ENCODE data around the gene SORCS3.

Gene SORCS3

DNA sequence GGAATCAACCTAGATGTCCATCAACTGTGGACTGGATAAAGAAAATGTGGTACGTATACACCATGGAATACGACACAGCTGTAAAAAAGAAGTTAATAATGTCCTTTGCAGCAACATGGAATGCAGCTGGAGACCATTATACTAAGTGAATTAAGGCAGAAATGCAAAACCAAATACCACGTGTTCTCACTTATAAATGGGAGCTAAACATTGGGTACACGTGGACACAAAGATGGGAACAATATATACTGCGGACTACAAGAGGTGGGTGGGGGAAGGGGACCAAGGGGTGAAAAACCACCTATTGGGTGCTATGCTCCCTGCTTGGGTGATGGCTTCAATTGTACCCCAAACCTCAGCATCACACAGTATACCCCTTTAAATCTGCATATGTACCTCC lies 385.5 kb downstream of the SORCS3 start:
- DNase-seq, result no peak

DNA sequence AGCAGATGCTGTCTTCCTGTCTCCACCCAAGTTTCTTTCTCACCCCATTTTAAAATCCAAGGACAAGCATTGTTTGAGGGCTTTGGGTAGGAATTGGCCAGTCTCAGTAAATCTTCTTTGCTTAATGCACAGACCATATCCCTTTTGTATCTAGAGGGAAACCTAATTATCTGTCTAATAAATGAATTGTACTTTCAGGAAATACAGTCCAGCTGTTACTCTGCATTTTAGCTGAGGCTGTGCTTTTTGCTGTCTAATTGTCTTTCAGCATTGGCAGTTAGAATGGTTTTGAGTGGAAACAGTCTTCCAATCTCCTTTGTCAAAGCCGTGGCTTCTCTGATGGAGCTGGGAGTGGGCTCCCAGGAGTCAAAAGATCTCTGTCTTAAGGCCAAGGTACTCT lies 388.2 kb downstream of the SORCS3 start:
- DNase-seq, result no peak

DNA sequence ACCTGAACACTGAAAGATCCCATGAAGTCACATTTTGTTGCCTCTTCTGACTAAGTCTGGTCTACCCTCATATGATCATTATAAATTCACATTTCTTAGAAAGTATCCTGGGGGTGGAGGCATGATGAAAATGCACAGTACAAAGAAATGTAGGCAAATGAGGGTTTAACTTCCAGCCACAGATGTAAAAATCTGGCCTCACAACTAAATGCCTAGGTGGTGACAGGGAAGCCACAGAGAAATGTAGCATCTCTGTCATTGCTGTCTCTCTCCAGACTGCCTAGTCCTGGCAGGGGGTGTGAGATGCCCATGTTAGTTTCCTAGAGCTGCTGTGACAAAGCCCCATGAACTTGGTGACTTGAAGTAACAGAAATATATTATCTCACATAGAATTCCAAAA lies 395.9 kb downstream of the SORCS3 start:
- no peak for DNase-seq

DNA sequence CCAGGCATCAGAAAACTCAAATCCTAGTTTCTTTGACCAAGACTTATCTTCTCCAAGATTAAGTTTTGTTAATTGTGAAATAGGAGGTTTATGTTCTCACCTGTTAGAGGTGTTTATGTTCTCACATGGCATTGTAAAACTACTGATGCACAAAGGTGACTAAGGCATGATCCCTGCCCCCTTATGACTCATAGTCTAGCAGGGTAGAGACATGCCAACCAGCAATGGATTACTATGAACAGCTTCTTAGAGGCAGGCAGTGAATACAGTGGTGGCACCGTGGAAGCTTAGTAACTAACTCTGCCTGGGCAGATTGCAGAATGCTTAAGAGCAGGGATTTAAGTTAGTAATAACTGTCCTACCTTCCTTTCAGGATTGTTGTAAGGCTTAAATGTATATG lies 400.9 kb downstream of the SORCS3 start:
- DNase-seq, result no peak

DNA sequence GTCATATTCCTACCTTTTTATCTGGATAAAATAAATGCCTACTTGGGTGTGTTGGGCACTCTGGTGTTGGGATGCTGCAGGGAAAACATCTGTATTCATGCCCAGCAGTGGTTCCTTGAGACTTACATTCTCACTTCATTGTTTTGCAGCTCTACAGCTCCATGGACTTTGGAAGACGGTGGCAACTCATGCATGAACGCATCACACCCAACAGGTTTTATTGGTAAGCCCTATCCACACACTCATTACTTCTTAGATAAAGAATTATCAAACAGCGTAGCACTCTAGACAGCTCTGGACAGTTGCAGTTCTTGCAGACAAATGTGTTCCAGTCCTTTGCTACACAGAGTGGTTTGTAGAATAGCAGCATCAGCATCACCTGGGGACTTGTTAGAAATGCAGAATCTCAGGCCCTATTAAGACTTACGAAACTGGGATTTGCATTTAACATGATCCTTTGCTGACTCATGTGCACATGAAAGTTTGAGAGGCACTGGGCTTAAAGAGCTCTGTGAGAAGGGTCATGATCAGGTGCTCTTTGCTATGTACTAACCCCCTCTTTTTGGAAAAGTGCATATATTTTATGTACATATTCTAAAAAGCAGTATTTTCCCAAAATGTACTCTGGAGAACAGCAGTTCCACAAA lies 401.9 kb downstream of the SORCS3 start:
- DNase-seq, result no peak

DNA sequence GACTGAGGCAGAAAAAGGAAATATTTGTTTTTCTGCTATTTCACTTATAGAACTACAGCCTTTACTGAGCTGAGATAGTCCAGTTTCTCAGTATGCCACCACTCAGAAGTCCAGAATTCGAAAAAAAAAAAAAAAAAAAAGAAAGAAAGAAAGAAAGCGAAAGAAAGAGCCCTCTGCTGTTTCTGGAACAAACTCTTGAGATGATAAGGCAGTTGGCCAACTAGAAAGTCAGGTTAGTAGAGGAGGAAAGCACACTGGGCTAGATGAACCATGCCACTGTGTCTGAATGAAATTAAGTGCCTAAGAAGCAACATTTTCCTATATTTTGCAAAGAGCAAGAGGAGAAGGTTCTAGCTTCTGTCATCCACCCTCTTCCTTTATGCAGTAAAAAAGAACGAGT lies 403.8 kb downstream of the SORCS3 start:
- no peak for DNase-seq

DNA sequence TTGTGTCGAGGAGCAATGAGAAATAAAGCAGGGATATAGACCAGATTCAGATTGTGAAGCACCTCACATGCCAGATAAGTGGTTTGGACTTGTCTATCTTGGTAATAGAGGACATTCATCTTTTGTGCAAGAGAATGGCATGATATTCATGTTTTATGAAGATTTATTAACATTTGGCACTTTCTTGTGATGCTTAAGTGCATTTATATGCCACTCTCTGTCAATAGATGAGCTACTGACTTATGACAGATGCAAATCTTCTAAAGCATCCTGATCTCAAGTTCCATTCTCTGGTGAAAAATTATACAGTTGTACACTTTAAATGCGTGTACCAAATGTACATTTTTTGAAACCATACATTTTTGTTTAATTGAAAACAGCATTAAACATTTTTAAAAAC lies 415.3 kb downstream of the SORCS3 start:
- DNase-seq, result no peak

DNA sequence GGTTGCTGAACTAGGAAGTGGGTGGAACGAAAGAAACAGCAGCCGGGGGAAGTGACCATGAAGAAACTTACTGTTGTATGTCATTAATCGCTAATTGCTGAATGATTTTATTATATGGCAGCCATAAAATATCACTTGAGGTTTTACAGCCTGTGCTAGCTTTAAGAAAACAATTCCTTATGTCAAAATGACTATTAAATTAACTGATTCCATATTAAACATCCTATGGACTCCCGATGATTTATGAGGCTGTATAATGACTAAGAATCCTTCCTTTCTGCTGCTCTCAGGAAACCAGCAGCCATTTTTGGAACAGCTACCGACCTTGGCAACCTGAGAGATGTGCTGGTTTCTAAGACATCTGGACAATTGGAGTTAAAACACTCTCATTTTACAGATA lies 421.9 kb downstream of the SORCS3 start:
- no peak for DNase-seq

DNA sequence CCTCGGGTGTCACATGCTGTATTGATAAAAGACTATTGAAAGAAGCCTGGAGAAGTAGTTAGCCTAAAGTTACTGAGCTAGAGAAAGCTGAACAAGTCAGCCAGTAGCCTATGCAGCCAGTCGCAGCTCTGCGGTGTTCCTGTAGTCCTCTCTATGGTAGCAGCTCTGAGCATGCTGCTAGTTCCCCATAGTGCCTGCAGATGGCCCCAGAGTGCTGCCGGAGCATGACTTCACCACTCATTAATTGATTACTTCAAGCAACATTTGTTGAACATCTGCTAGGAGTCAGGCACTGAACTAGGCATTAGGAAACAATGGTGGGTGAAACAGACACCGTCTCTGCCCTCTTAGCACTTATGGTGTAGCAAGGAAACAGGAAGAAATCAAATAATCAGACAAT lies 422.7 kb downstream of the SORCS3 start:
- DNase-seq, result peak; percentile 21

DNA sequence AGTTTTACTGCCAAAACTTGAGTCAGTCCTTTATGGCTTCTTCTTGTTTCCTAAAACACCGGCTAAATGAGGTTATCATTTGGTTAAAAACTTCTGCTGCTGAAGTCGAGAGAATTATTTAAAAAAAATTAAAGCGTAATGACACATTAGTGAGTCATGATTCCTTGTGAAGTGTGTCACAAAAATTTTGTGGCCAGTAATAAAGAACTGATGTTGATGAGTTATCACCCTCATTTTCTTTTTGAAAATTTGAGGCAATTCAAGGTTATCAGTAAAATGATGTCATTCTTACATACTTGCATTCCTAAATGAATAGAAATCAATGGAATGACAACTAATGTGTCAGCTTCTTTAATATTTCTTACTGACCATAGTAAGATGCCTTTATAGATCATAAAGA lies 427.4 kb downstream of the SORCS3 start:
- DNase-seq, result no peak

DNA sequence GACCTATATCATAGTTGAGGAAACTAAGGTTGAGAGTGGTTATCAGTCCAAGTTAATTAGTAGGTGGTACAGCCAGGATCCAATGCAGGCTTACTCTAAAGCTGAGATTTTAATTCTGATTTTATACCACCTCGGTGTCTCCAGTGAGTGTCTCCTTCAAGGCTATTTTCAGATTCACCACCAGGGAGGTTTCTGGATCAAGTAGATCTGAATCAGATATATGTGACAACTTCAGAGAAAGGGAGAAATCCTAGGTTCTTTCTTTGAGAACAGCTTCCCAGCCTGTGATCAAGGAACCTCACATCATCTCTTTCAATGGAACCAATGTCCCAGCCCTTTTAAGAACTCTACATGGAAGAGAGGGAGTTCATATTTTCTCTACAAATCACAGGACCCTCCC lies 429.2 kb downstream of the SORCS3 start:
- no peak for DNase-seq

DNA sequence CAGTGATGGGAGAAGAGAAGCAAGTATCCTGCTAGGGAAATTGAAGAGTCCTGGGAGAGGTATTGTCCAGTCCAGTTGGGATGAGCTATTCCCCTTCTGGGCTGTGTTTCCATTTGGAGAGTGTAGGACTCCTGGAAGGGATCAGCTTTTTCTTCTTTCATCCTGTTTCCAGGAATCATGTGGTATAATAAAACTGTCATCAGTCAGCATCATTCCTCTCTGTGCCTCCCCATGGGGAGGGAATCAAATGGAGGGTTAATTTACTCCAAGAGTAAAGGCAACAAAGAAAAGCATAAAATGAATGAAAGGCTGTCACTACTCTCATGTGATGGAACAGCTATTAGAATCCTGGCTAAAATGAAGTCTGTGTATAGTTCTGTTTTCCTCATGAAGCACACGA lies 429.9 kb downstream of the SORCS3 start:
- no peak for DNase-seq

DNA sequence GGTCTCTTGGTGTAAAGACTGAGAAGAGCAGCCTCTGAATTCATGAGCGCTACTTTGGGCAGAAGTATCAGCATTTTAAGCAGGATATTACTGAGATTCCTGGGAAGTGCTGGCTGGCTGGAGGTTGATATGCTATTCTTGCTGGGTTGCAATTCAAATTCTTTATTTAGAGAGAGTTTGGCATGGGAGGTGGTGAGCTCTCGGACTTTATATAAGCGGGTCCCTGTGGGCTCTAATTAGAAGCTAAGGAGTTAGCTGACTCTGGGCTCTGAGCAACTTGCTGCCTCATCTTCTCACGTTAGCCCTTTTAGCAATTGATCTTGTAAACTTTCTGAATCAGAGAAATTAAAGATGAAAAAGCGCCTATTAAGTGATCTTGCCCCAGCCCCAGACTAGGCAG lies 430.9 kb downstream of the SORCS3 start:
- DNase-seq, result no peak

DNA sequence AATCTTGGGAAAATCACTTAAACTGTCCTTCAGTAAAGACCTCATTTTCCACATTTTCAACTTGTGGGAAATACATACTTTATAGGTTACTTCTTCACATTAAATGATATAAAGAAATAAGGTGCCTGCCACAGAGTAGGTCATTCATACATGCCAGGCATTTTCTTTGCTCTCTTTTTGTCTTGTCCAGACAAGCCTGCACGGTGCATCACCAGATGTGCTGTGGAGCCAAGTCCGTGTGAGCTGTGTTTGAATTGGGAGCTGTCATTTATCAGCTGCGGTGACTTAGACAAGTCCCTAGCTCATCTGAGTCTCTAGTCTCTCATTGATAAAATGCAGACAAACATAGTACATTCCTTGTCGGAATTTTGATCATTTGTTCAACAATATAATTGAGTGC lies 432.9 kb downstream of the SORCS3 start:
- DNase-seq, result no peak

DNA sequence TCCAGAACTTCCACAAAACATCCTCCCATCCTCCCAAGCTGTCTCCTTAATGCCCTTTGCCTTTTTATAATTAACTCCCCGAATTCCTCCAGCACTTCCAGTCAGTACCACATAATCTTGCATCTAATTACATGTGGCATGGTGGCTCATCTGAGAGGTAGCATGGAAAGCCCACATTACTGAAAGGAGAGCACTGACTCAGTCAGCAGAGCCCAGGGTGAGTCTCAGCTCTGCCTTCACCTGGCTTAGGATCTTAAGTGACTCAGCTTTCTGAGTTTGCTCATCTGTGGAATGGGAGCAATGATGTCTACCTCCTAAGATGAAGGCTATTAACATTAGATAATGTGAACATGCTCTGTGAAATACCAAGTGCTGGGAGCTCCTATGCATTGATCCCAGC lies 433.9 kb downstream of the SORCS3 start:
- no peak for DNase-seq

DNA sequence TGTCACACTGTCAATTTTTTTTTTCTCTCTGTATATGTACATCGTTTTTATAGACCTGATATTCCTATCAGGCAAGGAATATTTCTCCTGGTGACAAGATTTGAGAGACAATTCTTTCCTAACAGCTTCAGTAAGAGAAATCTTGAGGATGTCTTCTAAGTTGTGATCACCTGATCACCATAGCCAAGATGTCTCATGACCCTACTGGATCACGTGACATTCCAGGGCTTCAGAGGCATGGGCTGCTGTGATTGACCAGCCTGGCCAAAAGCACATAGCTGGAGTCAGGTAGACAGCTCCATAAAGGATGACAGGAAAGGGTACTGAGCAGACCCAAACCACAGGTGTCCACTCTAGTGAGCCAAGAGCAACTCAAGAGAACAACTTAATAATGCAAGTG lies 444.9 kb downstream of the SORCS3 start:
- no peak for DNase-seq

DNA sequence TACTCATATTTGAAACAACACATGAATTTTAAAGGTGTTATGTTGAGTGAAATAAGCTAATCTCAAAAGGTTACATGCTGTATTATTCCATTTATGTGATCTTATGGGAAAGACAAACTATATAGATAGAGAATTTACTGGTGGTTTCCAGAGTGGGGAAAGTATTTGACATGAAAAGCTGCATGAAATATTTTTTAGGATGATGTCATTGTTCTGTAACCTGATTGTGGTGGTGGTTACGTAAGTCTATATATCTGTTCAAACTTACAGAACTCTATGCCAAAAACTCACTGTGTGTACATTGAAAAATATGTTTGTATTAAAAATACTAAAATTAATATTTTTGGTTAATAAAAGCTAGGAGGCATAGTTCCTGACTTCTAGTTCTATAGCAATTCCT lies 453.0 kb downstream of the SORCS3 start:
- no peak for DNase-seq

DNA sequence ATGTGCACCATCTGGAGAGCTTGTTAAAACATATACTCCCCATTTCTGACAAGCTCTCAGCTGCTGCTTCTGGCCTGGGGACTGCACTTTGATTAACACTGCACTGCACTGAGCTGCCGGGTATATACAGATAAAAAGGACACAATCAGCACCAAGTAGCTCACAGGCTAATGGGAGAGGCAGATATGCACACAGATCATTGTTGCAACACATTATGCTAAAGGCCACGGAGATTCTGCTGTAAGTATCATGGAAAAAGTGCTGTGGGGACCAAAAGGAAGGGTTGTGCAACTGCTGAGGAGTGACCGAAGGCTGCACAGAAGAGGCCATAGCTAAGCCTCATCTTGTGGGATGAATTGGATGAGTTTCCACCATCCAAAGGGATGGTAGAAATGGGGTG lies 455.2 kb downstream of the SORCS3 start:
- no peak for DNase-seq

DNA sequence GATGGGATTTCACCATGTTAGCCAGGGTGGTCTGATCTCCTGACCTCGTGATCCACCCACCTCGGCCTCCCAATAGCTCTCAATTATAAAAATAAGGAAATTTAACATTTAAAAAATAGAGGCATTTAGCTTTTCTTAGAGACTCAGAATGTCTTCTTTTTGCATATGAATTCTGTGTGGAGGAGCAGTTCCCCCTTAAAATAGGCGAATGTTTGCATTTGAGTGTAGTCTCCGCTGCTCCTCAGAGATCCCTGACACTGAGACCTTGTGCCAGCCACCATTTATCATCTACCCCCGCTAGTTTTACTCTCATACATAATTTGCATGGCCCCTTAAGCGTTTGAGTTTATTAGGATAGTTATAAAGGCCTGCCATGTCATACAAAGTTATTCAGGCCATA lies 461.9 kb downstream of the SORCS3 start:
- no peak for DNase-seq

DNA sequence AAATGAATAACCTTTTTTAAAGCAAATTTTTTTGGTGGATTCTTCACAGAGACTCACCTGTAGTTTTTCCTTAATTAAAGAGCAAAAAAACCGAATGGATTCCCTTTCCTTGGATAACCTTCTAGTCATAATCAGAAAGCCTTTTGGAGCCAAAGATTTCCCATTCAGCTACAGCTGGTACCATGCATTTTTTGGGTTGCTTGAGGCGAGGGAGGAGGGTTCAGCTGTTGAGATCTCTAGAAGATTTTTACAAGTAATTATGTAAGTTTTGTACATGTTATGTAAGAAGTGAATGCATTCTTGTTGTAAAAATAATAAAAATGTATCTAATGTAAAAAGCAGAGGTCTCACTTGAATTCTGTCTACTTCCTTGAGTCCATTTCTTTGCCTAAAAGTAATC lies 463.2 kb downstream of the SORCS3 start:
- no peak for DNase-seq

DNA sequence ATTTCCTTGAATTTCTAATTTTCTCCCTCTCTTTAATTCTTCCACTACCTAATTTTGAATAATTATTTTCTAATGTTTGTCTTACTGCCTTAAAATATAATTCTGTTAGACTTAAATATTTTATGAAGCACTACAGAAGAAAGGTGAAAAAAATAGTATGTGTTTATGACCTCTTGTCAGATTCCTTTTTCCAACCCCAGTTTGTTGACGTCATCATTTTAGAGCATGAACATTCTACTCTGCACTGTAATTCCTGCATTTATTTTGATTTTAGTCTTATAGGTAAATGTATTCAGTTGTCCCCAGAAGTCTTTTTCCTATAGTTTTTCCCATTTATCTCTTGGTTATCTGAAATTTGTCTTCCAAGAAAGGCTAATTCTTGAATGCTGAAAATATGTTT lies 468.1 kb downstream of the SORCS3 start:
- DNase-seq, result no peak

DNA sequence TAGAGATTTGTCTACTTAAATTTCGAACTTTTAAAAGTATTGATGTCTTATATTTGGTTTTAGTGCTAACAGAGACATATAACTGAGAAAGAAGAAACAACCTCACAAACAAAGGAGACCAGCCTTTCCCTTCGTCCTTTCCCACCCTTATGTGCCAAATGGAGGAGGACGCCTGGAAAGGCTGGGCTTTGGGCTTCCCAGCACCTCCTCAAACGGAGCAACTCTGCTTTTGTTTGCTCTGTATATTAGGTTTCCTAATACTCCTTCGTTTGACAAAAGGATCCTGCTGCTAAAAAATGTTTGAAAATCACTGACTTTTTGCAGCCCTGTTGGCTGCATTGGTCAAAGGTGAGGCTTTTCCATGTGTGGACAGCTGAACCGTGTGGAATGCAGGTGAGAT lies 471.8 kb downstream of the SORCS3 start:
- no peak for DNase-seq

DNA sequence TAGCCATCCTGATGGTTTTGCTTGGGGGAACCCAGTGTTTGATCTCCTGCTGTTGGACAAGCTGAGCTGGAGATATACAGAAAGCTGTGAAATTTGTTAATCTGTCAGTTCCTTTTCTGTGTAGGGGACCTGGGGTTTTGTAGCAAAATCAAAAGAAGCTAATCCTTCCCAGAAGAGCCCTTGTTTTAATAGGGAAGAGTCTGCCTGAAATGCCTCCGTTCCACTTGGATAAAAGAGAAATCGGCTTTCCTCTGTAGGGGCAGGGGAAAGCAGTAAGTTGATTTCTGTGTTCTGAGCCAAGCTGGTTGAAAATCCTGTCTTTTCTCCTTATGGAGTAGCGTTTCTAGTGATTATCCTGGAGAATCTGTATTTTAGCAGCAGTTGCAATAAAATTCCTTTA lies 472.6 kb downstream of the SORCS3 start:
- DNase-seq, result no peak

DNA sequence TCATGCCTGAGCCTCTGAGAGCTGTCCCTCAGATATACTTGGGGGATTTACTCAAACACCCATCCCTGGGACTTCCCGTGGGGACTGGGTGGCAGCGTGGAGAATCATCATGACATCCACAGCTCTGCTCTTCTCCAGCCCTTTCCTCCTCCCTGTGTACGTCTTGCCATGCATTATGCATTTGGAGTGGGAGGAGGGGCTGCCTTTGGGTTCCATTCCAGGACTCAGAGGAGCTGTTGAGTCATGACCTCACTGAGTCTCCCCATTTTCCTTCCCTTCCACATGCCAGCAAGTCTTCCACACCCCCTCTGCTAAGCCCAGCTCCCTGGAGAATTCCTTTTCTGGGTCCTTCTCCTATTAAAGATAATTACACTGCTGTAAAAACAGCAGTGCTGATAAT lies 480.7 kb downstream of the SORCS3 start:
- DNase-seq, result no peak

DNA sequence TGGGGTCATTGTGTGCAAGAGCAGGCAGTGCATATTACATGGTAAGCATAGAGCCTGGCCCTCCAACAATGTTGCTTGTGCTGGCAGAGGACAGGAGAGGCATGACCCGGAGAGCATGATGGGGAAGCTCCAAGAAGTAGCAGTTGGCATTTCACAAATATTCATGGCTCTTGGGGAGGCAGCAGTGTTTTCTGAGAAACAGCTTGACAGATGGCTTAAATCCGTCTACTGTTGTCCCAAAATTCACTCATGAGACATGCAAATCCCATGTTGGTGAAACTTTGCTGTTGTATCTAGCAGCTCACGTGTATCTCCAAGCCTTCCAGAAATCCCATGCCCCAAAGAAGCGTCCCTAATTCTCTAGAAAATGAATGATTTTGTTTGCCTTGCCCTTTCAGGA lies 487.0 kb downstream of the SORCS3 start:
- no peak for DNase-seq

DNA sequence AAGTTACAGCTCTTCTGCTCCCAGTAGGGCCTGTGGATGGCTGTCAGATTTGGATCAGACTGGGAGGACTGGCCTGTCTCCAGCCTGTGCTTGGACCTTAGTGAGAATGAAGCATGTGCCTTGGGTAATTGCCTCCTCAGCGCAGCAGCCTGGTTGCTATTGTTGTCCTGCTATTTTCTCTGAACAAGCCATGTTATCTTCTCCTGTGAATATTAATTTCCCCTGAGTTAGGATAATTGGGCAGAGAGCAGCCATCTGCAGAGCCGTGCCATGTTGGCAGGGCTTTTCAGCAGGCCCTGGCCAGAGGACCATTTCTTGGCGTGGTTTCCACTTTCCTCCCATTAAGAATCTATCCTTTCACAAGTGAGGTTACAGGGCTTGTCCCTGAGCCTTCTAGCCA lies 497.3 kb downstream of the SORCS3 start:
- DNase-seq, result no peak
